T-helper 2 cell treated with Interferon-gamma antibody and Interleukin-4, amounts not matched to agents 5 μg/mL and 100 μg/mL, for 36 hours (primary cell): Measurements from ENCODE around the gene QRICH2.
"Not testable (repeated sequence)": the region's sequence is repeated elsewhere in the genome, so short reads cannot be mapped to it uniquely, and the experiment has no call there.

Experiments used
- DNase-seq: peaks from one replicate; pipeline ENCODE4 v3.0.0; 2021; ENCODE audit warnings: low spot score
- H3K27ac Mint-ChIP-seq: one replicate; pipeline ENCODE4 v1.8.0; 2021; ENCODE audit warnings: mild to moderate bottlenecking, mixed read lengths
- H3K27me3 Mint-ChIP-seq: one replicate; pipeline ENCODE4 v1.8.0; 2021; ENCODE audit warnings: low read depth, mixed read lengths
- H3K36me3 Mint-ChIP-seq: one replicate; pipeline ENCODE4 v1.8.0; 2021; ENCODE audit warnings: low read depth, mixed read lengths
- H3K4me1 Mint-ChIP-seq: one replicate; pipeline ENCODE4 v1.8.0; 2021; ENCODE audit warnings: low read depth, mixed read lengths
- H3K4me3 Mint-ChIP-seq: one replicate; pipeline ENCODE4 v1.8.0; 2022; ENCODE audit warnings: mild to moderate bottlenecking, moderate library complexity, mixed read lengths
- H3K9me3 Mint-ChIP-seq: one replicate; pipeline ENCODE4 v1.8.0; 2021; ENCODE audit warnings: mixed read lengths

The QRICH2 gene

GRCh38 chr17:76268991-76269981 lies 38.8 kb downstream of the QRICH2 start:
- Mint-ChIP-seq H3K4me3 (peak overlapping the region; percentile 94), H3K9me3 (no peaks in the 10 kb centered on the region), H3K27ac (peak overlapping the region; percentile 95), H3K36me3 (peaks cover 48% of the 10 kb centered on the region), H3K4me1 (peaks cover 40% of the 10 kb centered on the region), H3K27me3 (no peaks in the 10 kb centered on the region)
- no peak for DNase-seq

GRCh38 chr17:76268015-76268749 lies 39.9 kb downstream of the QRICH2 start:
- Mint-ChIP-seq H3K27ac (peak overlapping the region; percentile 95), H3K36me3 (peaks cover 48% of the 10 kb centered on the region), H3K9me3 (no peaks in the 10 kb centered on the region), H3K4me3 (peak overlapping the region; percentile 94), H3K4me1 (peaks cover 46% of the 10 kb centered on the region), H3K27me3 (no peaks in the 10 kb centered on the region)
- peak; percentile 69 for DNase-seq

- not testable (repeated sequence) for H3K9me3 Mint-ChIP-seq, H3K27me3 Mint-ChIP-seq, DNase-seq
- Mint-ChIP-seq H3K4me3 (peak overlapping the region; percentile 94), H3K4me1 (peaks cover 47% of the 10 kb centered on the region), H3K27ac (peak overlapping the region; percentile 95), H3K36me3 (peaks cover 47% of the 10 kb centered on the region)
Observed at GRCh38 chr17:76267581-76268001, 40.5 kb downstream of the QRICH2 start.

GRCh38 chr17:76267051-76267576 lies 41.0 kb downstream of the QRICH2 start:
- H3K4me1 Mint-ChIP-seq, result peaks cover 51% of the 10 kb centered on the region
- H3K36me3 Mint-ChIP-seq, result peaks cover 47% of the 10 kb centered on the region
- H3K27ac Mint-ChIP-seq, result peak overlapping the region; percentile 95
- H3K4me3 Mint-ChIP-seq, result peak overlapping the region; percentile 94
- DNase-seq, result no peak
- no peaks in the 10 kb centered on the region for H3K9me3 Mint-ChIP-seq
- no peaks in the 10 kb centered on the region for H3K27me3 Mint-ChIP-seq

- H3K4me1 Mint-ChIP-seq, result peaks cover 56% of the 10 kb centered on the region
- peak overlapping the region; percentile 87 for H3K27ac Mint-ChIP-seq
- no peaks in the 10 kb centered on the region for H3K9me3 Mint-ChIP-seq
- peaks cover 43% of the 10 kb centered on the region for H3K36me3 Mint-ChIP-seq
- peak overlapping the region; percentile 94 for H3K4me3 Mint-ChIP-seq
- H3K27me3 Mint-ChIP-seq, result no peaks in the 10 kb centered on the region
- DNase-seq, result no peak
Observed at GRCh38 chr17:76266244-76266938, 41.7 kb downstream of the QRICH2 start.

- Mint-ChIP-seq H3K27me3 (no peaks in the 10 kb centered on the region), H3K27ac (peak overlapping the region; percentile 87), H3K4me1 (peaks cover 54% of the 10 kb centered on the region), H3K9me3 (no peaks in the 10 kb centered on the region), H3K4me3 (peak overlapping the region; percentile 94), H3K36me3 (peaks cover 37% of the 10 kb centered on the region)
- DNase-seq, result peak; percentile 60
Observed at GRCh38 chr17:76265624-76266243, 42.3 kb downstream of the QRICH2 start.

- Mint-ChIP-seq H3K36me3 (peaks cover 34% of the 10 kb centered on the region), H3K4me3 (peak within 1 kb of the TSS; percentile 94), H3K27ac (peak within 1 kb of the TSS; percentile 91), H3K4me1 (peaks cover 52% of the 10 kb centered on the region), H3K9me3 (no peaks in the 10 kb centered on the region), H3K27me3 (no peaks in the 10 kb centered on the region)
- DNase-seq, result peak; percentile 100
Observed at GRCh38 chr17:76264755-76265623, 43.1 kb downstream of the QRICH2 start, which contains the start of gene UBALD2. Gene UBALD2 (plus strand): TSS chr17:76265348. CDS start chr17:76265506, 158 bp downstream.

- Mint-ChIP-seq H3K36me3 (peaks cover 28% of the 10 kb centered on the region), H3K9me3 (no peaks in the 10 kb centered on the region), H3K4me1 (peaks cover 49% of the 10 kb centered on the region), H3K27ac (peak overlapping the region; percentile 91), H3K27me3 (no peaks in the 10 kb centered on the region), H3K4me3 (peak overlapping the region; percentile 81)
- DNase-seq, result no peak
Observed at GRCh38 chr17:76264425-76264754, 43.7 kb downstream of the QRICH2 start.

GRCh38 chr17:76263896-76264295 lies 44.2 kb downstream of the QRICH2 start:
- Mint-ChIP-seq H3K4me3 (peak overlapping the region; percentile 81), H3K27me3 (no peaks in the 10 kb centered on the region), H3K36me3 (peaks cover 23% of the 10 kb centered on the region), H3K27ac (peak overlapping the region; percentile 91), H3K4me1 (peaks cover 44% of the 10 kb centered on the region), H3K9me3 (no peaks in the 10 kb centered on the region)
- no peak for DNase-seq

GRCh38 chr17:76262732-76263344 lies 45.2 kb downstream of the QRICH2 start:
- Mint-ChIP-seq H3K27me3 (no peaks in the 10 kb centered on the region), H3K9me3 (no peaks in the 10 kb centered on the region), H3K27ac (peak overlapping the region; percentile 91), H3K36me3 (peaks cover 15% of the 10 kb centered on the region), H3K4me1 (peaks cover 37% of the 10 kb centered on the region), H3K4me3 (peak overlapping the region; percentile 81)
- no peak for DNase-seq

GRCh38 chr17:76261421-76262215 lies 46.5 kb downstream of the QRICH2 start:
- peak overlapping the region; percentile 81 for H3K4me3 Mint-ChIP-seq
- H3K36me3 Mint-ChIP-seq, result peaks cover 7% of the 10 kb centered on the region
- H3K4me1 Mint-ChIP-seq, result peaks cover 36% of the 10 kb centered on the region
- peak overlapping the region; percentile 76 for H3K27ac Mint-ChIP-seq
- peaks cover 4% of the 10 kb centered on the region for H3K9me3 Mint-ChIP-seq
- DNase-seq, result no peak
- no peaks in the 10 kb centered on the region for H3K27me3 Mint-ChIP-seq
